HG03060 (cell line): ENCODE results near the gene RASA4B.
"Not testable (repeated sequence)": the region's sequence is repeated elsewhere in the genome, so short reads cannot be mapped to it uniquely, and the experiment has no call there.

Experiments
- ATAC-seq: cut with Tn5 transposase; IDR thresholded peaks from one replicate; pipeline ENCODE4 v1.9.1; 2021; ENCODE audit warnings: low read depth, moderate number of reproducible peaks; ENCODE audit not compliant: unreplicated experiment

RASA4B gene

GRCh38 chr7:102478314-102479208 lies 39.0 kb downstream of the RASA4B start, which contains the start of gene POLR2J:
Gene POLR2J, minus strand, starts transcription at chr7:102478922. Its CDS starts 62 bp downstream, at chr7:102478860.
- peak; percentile 64 for ATAC-seq

GRCh38 chr7:102474736-102475435 lies 42.7 kb downstream of the RASA4B start:
- not testable (repeated sequence) for ATAC-seq

GRCh38 chr7:102474116-102474515 lies 43.5 kb downstream of the RASA4B start:
- ATAC-seq: not testable (repeated sequence)

GRCh38 chr7:102473271-102473991 lies 44.1 kb downstream of the RASA4B start:
- no peak for ATAC-seq

DNA sequence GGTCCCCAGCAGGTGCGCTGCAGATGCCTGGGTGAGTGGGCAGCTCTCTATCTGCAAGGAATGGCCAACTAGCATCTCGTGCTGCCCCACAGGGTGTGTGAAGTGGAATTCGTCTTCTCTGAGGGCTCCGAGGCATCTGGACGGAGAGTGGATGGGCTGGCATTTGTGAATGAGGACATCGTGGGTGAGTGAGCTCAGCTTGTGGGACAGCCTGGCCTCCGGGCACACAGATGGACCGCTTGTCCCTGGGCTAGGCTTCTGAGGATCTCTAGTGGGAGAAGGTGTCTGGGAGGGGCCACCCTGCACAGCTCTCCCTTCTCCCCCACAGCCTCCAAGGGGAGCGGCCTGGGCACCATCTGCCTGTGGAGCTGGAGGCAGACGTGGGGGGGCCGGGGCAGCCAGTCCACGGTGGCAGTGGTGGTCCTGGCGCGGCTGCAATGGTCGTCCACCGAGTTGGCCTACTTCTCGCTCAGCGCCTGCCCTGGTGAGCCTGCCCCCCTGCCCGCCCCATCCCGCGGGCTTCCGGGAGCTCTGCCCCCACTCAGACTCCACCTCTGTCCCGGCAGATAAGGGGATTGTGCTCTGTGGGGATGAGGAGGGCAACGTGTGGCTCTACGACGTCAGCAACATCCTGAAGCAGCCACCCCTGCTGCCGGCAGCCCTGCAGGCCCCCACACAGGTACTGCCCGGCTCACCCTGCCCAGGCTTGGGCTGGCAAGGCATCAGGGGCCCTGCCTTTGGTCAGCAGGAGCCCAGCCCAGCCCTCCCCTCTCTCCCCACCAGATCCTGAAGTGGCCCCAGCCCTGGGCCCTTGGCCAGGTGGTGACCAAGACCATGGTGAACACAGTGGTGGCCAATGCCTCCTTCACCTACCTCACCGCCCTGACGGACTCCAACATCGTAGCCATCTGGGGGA lies 45.2 kb downstream of the RASA4B start:
- no peak for ATAC-seq

DNA sequence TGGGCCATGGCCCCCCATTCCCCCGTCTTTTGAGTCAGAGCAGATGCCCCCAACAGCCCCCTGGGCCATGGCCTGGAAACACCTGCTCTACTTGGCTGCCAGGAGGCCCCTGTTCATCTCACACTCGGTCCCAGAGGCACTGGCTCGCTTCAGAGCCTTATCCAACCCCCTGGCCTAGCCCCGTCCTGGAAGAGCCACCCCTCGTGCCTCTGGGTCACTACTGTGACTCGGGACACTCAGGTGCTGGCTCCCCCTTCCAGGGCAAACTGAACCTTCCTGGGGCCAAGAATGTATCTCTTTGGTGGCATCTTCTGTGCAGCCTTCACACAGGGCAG lies 45.8 kb downstream of the RASA4B start:
- no peak for ATAC-seq

DNA sequence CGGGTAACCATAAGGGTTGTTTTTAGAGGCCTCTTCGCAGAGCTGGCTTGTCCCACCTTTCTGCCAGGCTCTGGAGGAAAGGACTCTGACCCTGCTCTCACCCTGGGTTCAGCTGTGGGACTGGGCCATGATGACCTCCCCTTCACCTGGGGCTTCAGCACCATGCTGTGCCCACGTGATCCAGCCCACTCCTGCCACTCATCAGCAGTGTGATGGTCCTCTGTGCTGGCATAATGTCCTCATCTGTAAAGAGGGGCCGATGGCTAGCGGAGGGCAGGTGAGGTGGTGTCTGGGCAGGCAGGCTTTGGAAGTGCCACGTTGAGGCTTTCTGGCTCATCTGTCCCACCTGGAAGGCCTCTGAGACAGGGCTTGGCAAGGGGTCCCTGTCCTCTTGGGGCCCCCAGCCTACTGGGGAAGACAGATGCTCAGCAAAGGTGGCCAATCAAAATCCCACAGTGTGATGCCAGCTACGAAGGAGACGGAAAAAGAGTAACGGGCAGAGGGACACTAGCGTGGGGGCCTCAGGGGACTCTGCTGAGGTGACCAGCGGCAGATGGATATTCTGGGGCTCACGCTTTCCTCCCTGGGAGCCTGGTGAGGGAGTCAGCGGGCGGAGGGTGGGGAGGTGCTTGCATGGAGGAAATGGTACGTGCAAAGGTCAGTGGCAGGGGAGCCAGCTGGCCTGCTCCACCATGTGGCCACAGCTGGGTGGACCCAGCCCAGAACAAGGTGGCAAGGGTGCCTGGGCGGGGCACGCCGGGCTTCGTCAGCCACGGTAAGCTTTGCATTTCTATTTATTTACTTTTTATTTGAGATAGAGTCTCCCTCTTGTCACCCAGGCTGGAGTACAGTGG lies 47.4 kb downstream of the RASA4B start:
- no peak for ATAC-seq

GRCh38 chr7:102469351-102469971 lies 48.1 kb downstream of the RASA4B start:
- ATAC-seq: no peak

DNA sequence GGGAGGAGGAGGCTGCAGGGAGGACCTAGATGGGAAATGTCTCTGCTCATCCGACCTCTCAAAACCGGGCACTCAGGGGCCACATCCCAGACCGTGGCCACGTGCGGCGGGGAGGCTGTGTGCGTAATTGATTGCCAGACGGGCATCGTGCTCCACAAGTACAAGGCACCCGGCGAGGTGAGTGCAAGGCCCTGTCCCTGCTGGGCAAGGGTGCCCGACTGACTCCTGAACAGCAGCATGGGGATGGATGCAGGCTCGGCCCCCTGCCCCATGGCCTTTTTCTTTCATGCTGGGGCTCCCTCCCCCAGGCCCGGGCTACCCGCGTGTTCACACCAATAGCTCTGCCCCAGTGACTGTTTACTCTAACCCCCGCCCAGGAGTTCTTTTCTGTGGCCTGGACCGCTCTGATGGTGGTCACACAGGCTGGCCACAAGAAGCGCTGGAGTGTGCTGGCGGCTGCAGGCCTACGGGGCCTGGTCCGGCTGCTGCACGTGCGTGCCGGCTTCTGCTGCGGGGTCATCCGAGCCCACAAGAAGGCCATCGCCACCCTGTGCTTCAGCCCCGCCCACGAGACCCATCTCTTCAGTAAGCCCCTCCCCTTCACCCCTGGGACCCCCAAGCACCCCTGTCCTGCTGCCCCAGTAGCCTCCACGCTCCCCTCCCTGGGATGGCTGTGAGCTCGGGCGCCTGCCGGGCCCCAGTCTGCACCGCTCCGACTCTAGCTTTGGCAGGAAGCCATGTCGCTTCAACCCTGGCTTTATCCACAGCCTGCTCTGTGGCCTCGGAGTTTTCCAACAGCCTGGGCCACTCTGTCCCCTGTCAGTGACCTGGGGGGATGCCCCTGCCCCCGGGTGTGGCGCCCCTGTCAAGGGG lies 48.9 kb downstream of the RASA4B start:
- no peak for ATAC-seq

DNA sequence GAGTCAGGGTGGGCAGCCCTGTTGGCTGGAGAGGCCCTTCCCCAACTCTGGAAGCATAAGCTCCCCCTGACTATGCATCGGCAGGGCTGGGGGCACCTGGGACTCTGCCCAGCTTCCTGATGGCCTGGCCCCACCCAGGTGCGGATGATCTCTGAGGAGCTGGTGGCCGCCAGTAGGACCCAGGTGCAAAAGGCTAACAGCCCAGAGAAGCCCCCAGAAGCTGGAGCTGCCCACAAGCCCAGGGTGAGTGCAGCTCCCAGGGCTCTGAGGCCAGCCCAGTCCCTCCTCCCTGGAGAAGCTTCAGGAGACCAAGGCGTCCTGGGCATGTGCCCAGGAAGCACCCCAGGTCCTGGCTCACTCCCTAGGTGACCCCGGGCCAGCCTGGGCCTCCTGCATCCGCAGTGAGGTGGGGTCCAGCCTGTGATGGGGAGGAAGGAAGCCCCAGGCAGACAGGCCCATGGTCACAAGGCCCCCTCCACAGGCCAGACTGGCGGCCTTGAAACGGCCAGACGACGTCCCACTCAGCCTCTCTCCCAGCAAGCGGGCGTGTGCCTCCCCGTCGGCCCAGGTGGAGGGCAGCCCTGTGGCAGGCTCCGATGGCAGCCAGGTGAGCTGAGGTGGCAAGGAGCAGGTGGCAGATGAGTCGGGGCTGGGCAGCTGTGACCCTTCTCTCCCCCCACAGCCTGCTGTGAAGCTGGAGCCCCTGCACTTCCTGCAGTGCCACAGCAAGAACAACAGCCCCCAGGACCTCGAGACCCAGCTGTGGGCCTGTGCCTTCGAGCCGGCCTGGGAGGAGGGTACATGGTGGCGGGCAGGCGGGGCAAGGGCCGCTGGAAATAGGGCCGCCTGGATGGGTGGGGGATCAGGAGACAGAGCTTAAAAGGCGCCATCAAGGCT lies 49.7 kb downstream of the RASA4B start:
- ATAC-seq: no peak

- no peak for ATAC-seq
Observed at GRCh38 chr7:102466097-102466496, 51.5 kb downstream of the RASA4B start.

- peak; percentile 58 for ATAC-seq
Observed at GRCh38 chr7:102464577-102465280, 52.8 kb downstream of the RASA4B start, which contains the start of the genes ALKBH4 and LRWD1. Gene ALKBH4, minus strand, starts transcription at chr7:102464863. Its CDS starts 27 bp downstream, at chr7:102464836. Gene LRWD1, plus strand, starts transcription at chr7:102464984. Its CDS starts 97 bp downstream, at chr7:102465081.

- ATAC-seq: no peak
Observed at GRCh38 chr7:102463841-102464576, 53.6 kb downstream of the RASA4B start.

- no peak for ATAC-seq
Observed at GRCh38 chr7:102460467-102460866, 57.1 kb downstream of the RASA4B start.

- no peak for ATAC-seq
Observed at GRCh38 chr7:102459221-102459844, 58.2 kb downstream of the RASA4B start.
